DND-41 (cell line): Measurements from ENCODE around the gene TBC1D22A.

Experiments used
- EZH2 ChIP-seq: IDR thresholded peaks from 3 replicates; pipeline ENCODE4 v1.6.1; 2012; ENCODE audit warnings: borderline replicate concordance, low read depth, mild to moderate bottlenecking, moderate library complexity, low read length, inconsistent platforms; ENCODE audit not compliant: severe bottlenecking
- TF ChIP-seq, protein P1 (sequence below): IDR thresholded peaks from 2 replicates; pipeline ENCODE4 v1.5.1; 2012; ENCODE audit warnings: borderline replicate concordance, low read length, moderate library complexity, mild to moderate bottlenecking; ENCODE audit not compliant: poor library complexity, severe bottlenecking; ENCODE audit errors: extremely low read depth

DNA sequence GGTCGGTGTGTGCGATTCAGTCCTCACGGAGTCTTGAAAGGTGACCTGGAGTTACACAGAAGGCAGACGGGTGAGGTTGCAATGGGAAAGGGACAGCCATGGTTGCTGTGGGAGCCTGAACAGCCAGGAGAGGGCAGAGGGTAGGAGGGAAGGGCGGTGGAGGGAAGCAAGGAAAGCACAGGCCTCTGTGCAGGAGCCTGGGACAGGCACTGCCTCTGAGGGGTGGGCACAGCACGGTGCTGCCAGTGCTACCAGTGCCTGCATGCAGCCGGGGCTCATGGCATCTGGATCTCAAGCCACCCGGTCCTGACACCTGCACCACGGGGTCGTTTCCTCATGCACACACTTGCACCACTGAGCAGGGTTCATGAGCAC, 401.0 kb downstream of the TBC1D22A start:
- TF ChIP-seq, protein P1, sequence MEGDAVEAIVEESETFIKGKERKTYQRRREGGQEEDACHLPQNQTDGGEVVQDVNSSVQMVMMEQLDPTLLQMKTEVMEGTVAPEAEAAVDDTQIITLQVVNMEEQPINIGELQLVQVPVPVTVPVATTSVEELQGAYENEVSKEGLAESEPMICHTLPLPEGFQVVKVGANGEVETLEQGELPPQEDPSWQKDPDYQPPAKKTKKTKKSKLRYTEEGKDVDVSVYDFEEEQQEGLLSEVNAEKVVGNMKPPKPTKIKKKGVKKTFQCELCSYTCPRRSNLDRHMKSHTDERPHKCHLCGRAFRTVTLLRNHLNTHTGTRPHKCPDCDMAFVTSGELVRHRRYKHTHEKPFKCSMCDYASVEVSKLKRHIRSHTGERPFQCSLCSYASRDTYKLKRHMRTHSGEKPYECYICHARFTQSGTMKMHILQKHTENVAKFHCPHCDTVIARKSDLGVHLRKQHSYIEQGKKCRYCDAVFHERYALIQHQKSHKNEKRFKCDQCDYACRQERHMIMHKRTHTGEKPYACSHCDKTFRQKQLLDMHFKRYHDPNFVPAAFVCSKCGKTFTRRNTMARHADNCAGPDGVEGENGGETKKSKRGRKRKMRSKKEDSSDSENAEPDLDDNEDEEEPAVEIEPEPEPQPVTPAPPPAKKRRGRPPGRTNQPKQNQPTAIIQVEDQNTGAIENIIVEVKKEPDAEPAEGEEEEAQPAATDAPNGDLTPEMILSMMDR, result no peak
- TF ChIP-seq EZH2, result no peak
